ENCODE measurements around the gene MYO9A. TPM values are rescaled to one million over a fixed set of nuclear protein-coding genes. Genes with fewer than 3 reads are reported as not detected.

The MYO9A gene
- total and polyA plus RNA-seq, 11 donors, result 3.2 to 33.9 (median 29.9) TPM

DNA sequence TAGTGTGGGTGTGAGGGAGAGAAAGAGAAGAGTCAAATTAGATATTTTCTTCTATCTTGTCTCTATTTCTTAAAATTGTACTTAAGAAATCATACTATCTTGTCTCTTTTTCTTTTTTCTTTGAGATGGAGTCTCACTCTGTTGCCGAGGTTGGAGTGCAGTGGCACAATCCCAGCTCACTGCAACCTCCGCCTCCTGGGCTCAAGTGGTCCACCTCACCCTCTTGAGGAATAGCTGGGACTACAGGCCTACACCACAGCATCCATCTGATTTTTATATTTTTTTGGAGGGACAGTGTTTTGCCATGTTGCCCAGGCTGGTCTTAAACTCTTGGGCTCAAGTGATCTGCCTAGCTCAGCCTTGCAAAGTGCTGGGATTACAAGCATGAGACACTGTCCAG is 104.2 kb downstream of the MYO9A start:
- DNase-seq (no peak), ATAC-seq (no peak)
- intact Hi-C loops (cut with DNase I), result no loop called here
- Histone ChIP-seq H3K27ac (no peak overlapping the region), H3K27me3 (no peaks in the 10 kb centered on the region), H3K4me1 (no peaks in the 10 kb centered on the region), H3K36me3 (peaks cover 0 to 57% (median 10%) of the 10 kb centered on the region in 9 donors), H3K9me3 (no peaks in the 10 kb centered on the region), H3K4me3 (no peak overlapping the region)
- WGBS, 4 donors, result 94 to 98% (median 97%) methylated on average over 2 of the region's 2 CpGs
- TF ChIP-seq, protein P1, sequence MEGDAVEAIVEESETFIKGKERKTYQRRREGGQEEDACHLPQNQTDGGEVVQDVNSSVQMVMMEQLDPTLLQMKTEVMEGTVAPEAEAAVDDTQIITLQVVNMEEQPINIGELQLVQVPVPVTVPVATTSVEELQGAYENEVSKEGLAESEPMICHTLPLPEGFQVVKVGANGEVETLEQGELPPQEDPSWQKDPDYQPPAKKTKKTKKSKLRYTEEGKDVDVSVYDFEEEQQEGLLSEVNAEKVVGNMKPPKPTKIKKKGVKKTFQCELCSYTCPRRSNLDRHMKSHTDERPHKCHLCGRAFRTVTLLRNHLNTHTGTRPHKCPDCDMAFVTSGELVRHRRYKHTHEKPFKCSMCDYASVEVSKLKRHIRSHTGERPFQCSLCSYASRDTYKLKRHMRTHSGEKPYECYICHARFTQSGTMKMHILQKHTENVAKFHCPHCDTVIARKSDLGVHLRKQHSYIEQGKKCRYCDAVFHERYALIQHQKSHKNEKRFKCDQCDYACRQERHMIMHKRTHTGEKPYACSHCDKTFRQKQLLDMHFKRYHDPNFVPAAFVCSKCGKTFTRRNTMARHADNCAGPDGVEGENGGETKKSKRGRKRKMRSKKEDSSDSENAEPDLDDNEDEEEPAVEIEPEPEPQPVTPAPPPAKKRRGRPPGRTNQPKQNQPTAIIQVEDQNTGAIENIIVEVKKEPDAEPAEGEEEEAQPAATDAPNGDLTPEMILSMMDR (IDR thresholded peaks at IDR 0.05), result no peak
- TF ChIP-seq POLR2A (IDR thresholded peaks at IDR 0.05), result no peak

DNA sequence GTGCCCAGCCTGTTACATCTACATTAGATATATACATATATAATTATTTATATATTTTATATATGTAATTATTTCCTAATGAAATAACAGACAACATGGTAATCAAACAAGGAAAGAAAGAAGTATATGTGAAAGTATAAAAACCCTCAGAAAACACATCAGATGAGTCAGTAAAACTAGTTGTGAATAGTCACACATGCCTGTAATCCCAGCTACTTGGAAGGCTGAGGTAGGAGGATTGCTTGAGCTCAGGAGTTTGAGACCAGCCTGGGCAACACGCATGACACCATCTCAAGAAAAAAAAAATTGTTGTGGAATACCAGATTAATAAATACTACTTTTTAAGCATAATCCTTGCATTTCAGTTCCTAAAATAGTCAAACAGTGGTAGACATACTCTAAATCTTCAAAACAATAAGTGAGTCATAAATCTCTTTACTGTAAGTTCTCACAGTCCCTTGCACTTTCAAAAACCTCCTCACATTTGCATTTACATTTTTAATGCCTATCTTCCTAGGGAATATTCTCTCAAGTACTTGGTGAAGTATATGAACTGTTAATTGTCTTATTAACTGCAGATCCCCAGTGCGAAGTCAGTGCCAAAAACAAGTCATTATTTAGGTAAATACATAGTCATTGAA is 106.5 kb downstream of the MYO9A start:
- TF ChIP-seq, protein P1 (IDR thresholded peaks at IDR 0.05), result no peak
- TF ChIP-seq POLR2A (IDR thresholded peaks at IDR 0.05), result no peak
- no peaks in the 10 kb centered on the region for H3K27me3 ChIP-seq
- H3K9me3 ChIP-seq, result no peaks in the 10 kb centered on the region
- no peaks in the 10 kb centered on the region for H3K4me1 ChIP-seq
- intact Hi-C loops (cut with DNase I), result no loop called here
- no peak overlapping the region for H3K27ac ChIP-seq
- ATAC-seq, result no peak
- WGBS, 4 donors, result 98 to 99% (median 99%) methylated on average over 2 of the region's 2 CpGs
- no peak for DNase-seq
- no peak overlapping the region for H3K4me3 ChIP-seq
- peaks cover 0 to 57% (median 23%) of the 10 kb centered on the region in 9 donors for H3K36me3 ChIP-seq

DNA sequence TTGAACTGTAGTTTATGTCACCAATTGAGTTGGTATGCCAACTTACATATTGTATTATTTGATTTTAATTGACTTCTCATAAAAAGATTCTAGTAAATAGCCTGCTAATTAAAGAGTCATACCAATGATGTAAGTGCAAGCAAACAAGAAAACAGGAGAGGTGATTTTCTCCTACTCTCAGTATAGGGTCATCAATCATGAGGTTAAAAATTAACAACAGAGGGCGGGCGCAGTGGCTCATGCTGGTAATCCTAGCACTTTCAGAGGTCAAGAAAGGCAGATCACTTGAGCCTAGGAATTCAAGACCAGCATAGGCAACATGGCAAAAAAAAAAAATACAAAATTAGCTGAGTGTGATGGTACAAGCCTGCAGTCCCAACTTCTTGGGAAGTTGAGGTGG is 108.7 kb downstream of the MYO9A start:
- no peak overlapping the region for H3K27ac ChIP-seq
- intact Hi-C loops (cut with DNase I), result loop anchor here in 1 of 10 donors (5.0 kb wide), 1 partner anchor 442 kb away; no protein-coding TSS in a partner anchor
- DNase-seq, result no peak
- no peak overlapping the region for H3K4me3 ChIP-seq
- ATAC-seq, result no peak
- H3K36me3 ChIP-seq, result peaks cover 0 to 57% (median 34%) of the 10 kb centered on the region in 9 donors
- WGBS, 4 donors, result 95 to 100% (median 97%) methylated on average over 2 of the region's 2 CpGs
- no peak for TF ChIP-seq POLR2A (IDR thresholded peaks at IDR 0.05)
- TF ChIP-seq, protein P1 (IDR thresholded peaks at IDR 0.05), result no peak
- H3K4me1 ChIP-seq, result no peaks in the 10 kb centered on the region
- no peaks in the 10 kb centered on the region for H3K27me3 ChIP-seq
- no peaks in the 10 kb centered on the region for H3K9me3 ChIP-seq

DNA sequence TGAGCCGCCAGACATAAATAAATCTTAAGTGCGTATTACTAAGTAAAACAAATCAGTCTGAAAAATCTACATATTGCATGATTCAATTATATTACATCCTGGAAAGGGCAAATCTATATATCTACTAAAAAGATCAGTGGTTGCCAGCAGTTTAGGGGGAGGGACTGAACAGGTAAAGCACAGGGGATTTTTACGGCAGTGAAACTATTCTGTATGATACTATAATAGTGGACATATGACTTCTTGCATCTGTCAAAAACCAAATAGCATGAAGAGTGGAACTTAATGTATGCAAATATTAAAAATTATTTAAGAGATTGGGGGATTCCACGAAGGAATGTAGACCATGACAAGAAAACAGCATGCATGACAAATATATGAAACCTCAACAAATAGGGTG is 111.6 kb downstream of the MYO9A start:
- Histone ChIP-seq H3K4me3 (no peak overlapping the region), H3K36me3 (peaks cover 0 to 69% (median 34%) of the 10 kb centered on the region in 9 donors), H3K27ac (no peak overlapping the region), H3K4me1 (no peaks in the 10 kb centered on the region), H3K9me3 (no peaks in the 10 kb centered on the region), H3K27me3 (no peaks in the 10 kb centered on the region)
- TF ChIP-seq, protein P1 (IDR thresholded peaks at IDR 0.05), result no peak
- no peak for TF ChIP-seq POLR2A (IDR thresholded peaks at IDR 0.05)
- 95 to 98% (median 96%) methylated on average over 4 of the region's 4 CpGs for WGBS, 4 donors
- intact Hi-C loops (cut with DNase I), result loop anchor here in 1 of 10 donors (5.0 kb wide), 1 partner anchor 439 kb away; no protein-coding TSS in a partner anchor
- no peak for ATAC-seq
- DNase-seq, result no peak

All from heart left ventricle (tissue), 16 donors.